PFSK-1 (cell line): Measurements from ENCODE around the gene RGS3.

Experiments used
- POLR2AphosphoS5 ChIP-seq: IDR thresholded peaks from 2 replicates; pipeline ENCODE4 v1.6.1; 2012; ENCODE audit warnings: low read depth, mild to moderate bottlenecking, control low read depth, low read length, moderate library complexity
- REST ChIP-seq, 2 experiments: IDR thresholded peaks; 2 replicates each; pipeline versions ENCODE4 v1.6.1 to v1.8.0; 2011 to 2012; ENCODE audit warnings: low read depth in 2 of 2, low read length in 2 of 2, control low read depth in 1 of 2, inconsistent platforms in 1 of 2, mild to moderate bottlenecking in 1 of 2, moderate library complexity in 1 of 2; ENCODE audit not compliant: insufficient read depth in 1 of 2
- TAF1 ChIP-seq: IDR thresholded peaks from 2 replicates; pipeline ENCODE4 v1.6.1; 2012; ENCODE audit warnings: low read length, control low read depth, borderline replicate concordance; ENCODE audit not compliant: insufficient read depth

GRCh38 chr9:113612216-113612747, 148.8 kb downstream of the RGS3 start:
- TF ChIP-seq TAF1, result no peak
- TF ChIP-seq POLR2AphosphoS5, result no peak
- no peak for TF ChIP-seq REST (IDR thresholded peaks at IDR 0.05; ENCODE audit: insufficient read depth in 1 of 2, low read depth in 2 of 2, low read length in 2 of 2)
